GM23338 (cell line): ENCODE results near the gene NUP50. TPM values are rescaled to one million over a fixed set of nuclear protein-coding genes. Genes with fewer than 3 reads are reported as not detected.

ENCODE experiments used
- ATAC-seq: fragments of 200-7000 bp; cut with Tn5 transposase; 3 replicates; pipeline ENCODE4 v1.9.1; 2020
- DNase-seq: peaks from one replicate; pipeline ENCODE4 v3.0.0-alpha.2; 2015; ENCODE audit warnings: low spot score
- H2AFZ ChIP-seq: fragments of 200-600 bp; sonication (generic); 2 replicates; pipeline ENCODE4 v1.8.0; 2016; ENCODE audit warnings: antibody characterized with exemption, mild to moderate bottlenecking, moderate library complexity
- H3F3A ChIP-seq: fragments of 200-600 bp; sonication (generic); replicated peaks from 2 replicates; pipeline ENCODE4 v1.8.0; 2017; ENCODE audit warnings: antibody characterized with exemption, mixed run types, low read depth
- H3K27ac ChIP-seq: fragments of 200-600 bp; sonication (generic); 2 replicates; pipeline ENCODE4 v1.6.1; 2016; ENCODE audit warnings: low read depth
- H3K27me3 ChIP-seq: fragments of 200-600 bp; sonication (generic); 2 replicates; pipeline ENCODE4 v1.8.0; 2016; ENCODE audit warnings: mild to moderate bottlenecking, mixed run types, moderate library complexity; ENCODE audit not compliant: insufficient read depth
- H3K36me3 ChIP-seq: fragments of 200-600 bp; sonication (generic); 2 replicates; pipeline ENCODE4 v1.8.0; 2016; ENCODE audit warnings: mild to moderate bottlenecking; ENCODE audit not compliant: insufficient read depth
- H3K4me1 ChIP-seq: fragments of 200-600 bp; sonication (generic); 2 replicates; pipeline ENCODE4 v1.8.0; 2016; ENCODE audit warnings: mild to moderate bottlenecking, moderate library complexity; ENCODE audit not compliant: insufficient read depth
- H3K4me2 ChIP-seq: fragments of 200-600 bp; sonication (generic); 2 replicates; pipeline ENCODE4 v1.7.1; 2017; ENCODE audit warnings: mixed run types
- H3K4me3 ChIP-seq: fragments of 200-600 bp; sonication (generic); 2 replicates; pipeline ENCODE4 v1.6.1; 2016; ENCODE audit warnings: mixed run types
- H3K79me2 ChIP-seq: fragments of 200-600 bp; sonication (generic); replicated peaks from 2 replicates; pipeline ENCODE4 v1.8.0; 2017; ENCODE audit warnings: mild to moderate bottlenecking; ENCODE audit not compliant: insufficient read depth
- H3K9me2 ChIP-seq: fragments of 200-600 bp; sonication (generic); 2 replicates; pipeline ENCODE4 v1.8.0; 2017; ENCODE audit not compliant: insufficient read depth
- H4K20me1 ChIP-seq: fragments of 200-600 bp; sonication (generic); replicated peaks from 2 replicates; pipeline ENCODE4 v1.8.0; 2017; ENCODE audit warnings: mild to moderate bottlenecking; ENCODE audit not compliant: insufficient read depth
- H3K27ac Mint-ChIP-seq: 2 replicates; pipeline ENCODE4 v1.8.0; 2020; ENCODE audit warnings: inconsistent platforms, mild to moderate bottlenecking, moderate library complexity, mixed read lengths
- H3K27me3 Mint-ChIP-seq: 3 replicates; pipeline ENCODE4 v1.8.0; 2022; ENCODE audit warnings: low read depth, mild to moderate bottlenecking, moderate library complexity, mixed read lengths, inconsistent platforms; ENCODE audit not compliant: insufficient read depth, poor library complexity
- H3K36me3 Mint-ChIP-seq: 3 replicates; pipeline ENCODE4 v1.8.0; 2021; ENCODE audit warnings: low read depth, mild to moderate bottlenecking, inconsistent platforms, moderate library complexity, mixed read lengths
- H3K4me1 Mint-ChIP-seq: 3 replicates; pipeline ENCODE4 v1.8.0; 2020; ENCODE audit warnings: mild to moderate bottlenecking, inconsistent platforms, mixed read lengths
- H3K4me3 Mint-ChIP-seq: 3 replicates; pipeline ENCODE4 v1.8.0; 2021; ENCODE audit warnings: moderate library complexity, mild to moderate bottlenecking, inconsistent platforms, mixed read lengths
- H3K9me3 Mint-ChIP-seq: 3 replicates; pipeline ENCODE4 v1.8.0; 2020; ENCODE audit warnings: moderate library complexity, mild to moderate bottlenecking, inconsistent platforms, mixed read lengths
- CREB1 ChIP-seq: fragments of 250-450 bp; sonication (Bioruptor Pico); IDR thresholded peaks from 2 replicates; pipeline ENCODE4 v1.5.0; 2020; ENCODE audit warnings: low read depth, mild to moderate bottlenecking, moderate library complexity
- EZH2 ChIP-seq: fragments of 200-600 bp; sonication (generic); IDR thresholded peaks from one replicate; pipeline ENCODE4 v1.8.0; 2017; ENCODE audit warnings: antibody characterized with exemption, mild to moderate bottlenecking, low read depth; ENCODE audit not compliant: unreplicated experiment
- EZH2phosphoT487 ChIP-seq: fragments of 200-600 bp; sonication (generic); IDR thresholded peaks from one replicate; pipeline ENCODE4 v1.8.1; 2018; ENCODE audit warnings: antibody characterized with exemption; ENCODE audit not compliant: unreplicated experiment
- JUNB ChIP-seq: IDR thresholded peaks from one replicate; pipeline ENCODE4 v1.6.1; 2016; ENCODE audit warnings: antibody characterized with exemption; ENCODE audit not compliant: unreplicated experiment
- NANOG ChIP-seq: IDR thresholded peaks from 2 replicates; pipeline ENCODE4 v1.6.1; 2016; ENCODE audit warnings: antibody characterized with exemption, borderline replicate concordance
- POLR2AphosphoS5 ChIP-seq: IDR thresholded peaks from 2 replicates; pipeline ENCODE4 v1.6.1; 2016; ENCODE audit warnings: antibody characterized with exemption, low read depth
- STAT1 ChIP-seq: IDR thresholded peaks from one replicate; pipeline ENCODE4 v1.6.1; 2016; ENCODE audit warnings: antibody characterized with exemption; ENCODE audit not compliant: unreplicated experiment
- ZNF114 ChIP-seq: fragments of 250-450 bp; sonication (Bioruptor Pico); IDR thresholded peaks from 2 replicates; pipeline ENCODE4 v1.5.0; 2020; ENCODE audit warnings: mild to moderate bottlenecking, moderate library complexity
- ZNF331 ChIP-seq: fragments of 250-450 bp; sonication (Bioruptor Pico); IDR thresholded peaks from 2 replicates; pipeline ENCODE4 v1.5.0; 2020; ENCODE audit warnings: low read depth, mild to moderate bottlenecking, moderate library complexity
- polyA plus RNA-seq: library from polyadenylated mRNA; unstranded; fragments of >200 nt; fragmentation: Nextera tagmentation; extraction: Ambion mirVana; gene quantifications from 2 replicates; pipeline ENCODE4 v1.2.1, GENCODE V29; 2016
- total RNA-seq: library from RNA; depleted of rRNA; stranded (reverse); fragments of >200 nt; shearing (Covaris generic); gene quantifications from 2 replicates; pipeline ENCODE4 v1.2.3, GENCODE V29; 2014
- TF ChIP-seq, protein P1 (sequence below): IDR thresholded peaks from 2 replicates; pipeline ENCODE4 v1.6.1; 2016; ENCODE audit warnings: antibody characterized with exemption
- TF ChIP-seq, protein P2 (sequence below), 2 experiments: fragments of 200-600 bp in 1 of 2; sonication (generic) in 1 of 2; conservative IDR thresholded peaks; 2 replicates each; pipeline versions ENCODE4 v1.5.1 to v1.6.1; 2016 to 2017; ENCODE audit warnings: antibody characterized with exemption in 2 of 2, low read depth in 2 of 2, mild to moderate bottlenecking in 2 of 2, moderate library complexity in 1 of 2
- TF ChIP-seq, protein P3 (sequence below): IDR thresholded peaks from one replicate; pipeline ENCODE4 v1.6.1; 2018; ENCODE audit warnings: antibody characterized with exemption; ENCODE audit not compliant: unreplicated experiment
- TF ChIP-seq, protein P4 (sequence below): fragments of 250-450 bp; sonication (Bioruptor Pico); IDR thresholded peaks from 2 replicates; pipeline ENCODE4 v1.5.0; 2020; ENCODE audit warnings: mild to moderate bottlenecking, moderate library complexity

NUP50 gene
- total and polyA plus RNA-seq, 2 experiments from 2014 or later, result 45.9 to 96.6 TPM

DNA sequence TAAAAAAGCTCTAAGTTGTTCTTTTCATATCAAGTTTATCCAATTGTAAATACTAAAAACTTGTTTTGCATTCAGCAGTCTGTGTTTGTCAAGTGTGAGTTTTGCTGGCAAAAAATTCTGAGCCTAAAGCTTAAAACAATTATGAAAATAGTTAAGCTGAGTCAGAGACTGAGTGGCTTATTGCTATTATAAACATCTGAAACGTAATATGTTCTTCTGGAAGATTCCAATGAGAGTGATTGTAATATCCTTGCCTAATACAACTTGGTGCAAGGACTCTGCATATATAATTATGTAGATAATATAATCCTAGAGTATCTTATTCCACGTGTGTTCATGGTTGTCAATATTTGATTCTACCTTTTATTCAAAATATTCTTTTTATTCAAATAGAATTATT lies 14.1 kb upstream of the NUP50 start:
- no peak for DNase-seq
- no peaks in the 10 kb centered on the region for H3K36me3 ChIP-seq
- no peak overlapping the region for H3K4me3 ChIP-seq
- 0 out of 2 replicates have a peak, but pooled peaks cover 9% of the 10 kb centered on the region for H3F3A ChIP-seq
- no peaks in the 10 kb centered on the region for H3K27me3 ChIP-seq
- Mint-ChIP-seq H3K36me3 (0 out of 3 replicates have a peak, but pooled peaks cover 6% of the 10 kb centered on the region), H3K27ac (no peak overlapping the region), H3K4me1 (no peaks in the 10 kb centered on the region), H3K4me3 (no peak overlapping the region), H3K9me3 (no peaks in the 10 kb centered on the region; the same call in 2 of the 3 replicates), H3K27me3 (no peaks in the 10 kb centered on the region)
- TF ChIP-seq STAT1, result no peak
- TF ChIP-seq EZH2phosphoT487, result no peak
- no peak for TF ChIP-seq NANOG
- no peak for TF ChIP-seq POLR2AphosphoS5
- no peak for TF ChIP-seq JUNB
- no peak for TF ChIP-seq ZNF331
- TF ChIP-seq, protein P1, sequence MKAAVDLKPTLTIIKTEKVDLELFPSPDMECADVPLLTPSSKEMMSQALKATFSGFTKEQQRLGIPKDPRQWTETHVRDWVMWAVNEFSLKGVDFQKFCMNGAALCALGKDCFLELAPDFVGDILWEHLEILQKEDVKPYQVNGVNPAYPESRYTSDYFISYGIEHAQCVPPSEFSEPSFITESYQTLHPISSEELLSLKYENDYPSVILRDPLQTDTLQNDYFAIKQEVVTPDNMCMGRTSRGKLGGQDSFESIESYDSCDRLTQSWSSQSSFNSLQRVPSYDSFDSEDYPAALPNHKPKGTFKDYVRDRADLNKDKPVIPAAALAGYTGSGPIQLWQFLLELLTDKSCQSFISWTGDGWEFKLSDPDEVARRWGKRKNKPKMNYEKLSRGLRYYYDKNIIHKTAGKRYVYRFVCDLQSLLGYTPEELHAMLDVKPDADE, result no peak
- TF ChIP-seq CREB1 (CRISPR knock-in tag), result no peak
- TF ChIP-seq, protein P2, sequence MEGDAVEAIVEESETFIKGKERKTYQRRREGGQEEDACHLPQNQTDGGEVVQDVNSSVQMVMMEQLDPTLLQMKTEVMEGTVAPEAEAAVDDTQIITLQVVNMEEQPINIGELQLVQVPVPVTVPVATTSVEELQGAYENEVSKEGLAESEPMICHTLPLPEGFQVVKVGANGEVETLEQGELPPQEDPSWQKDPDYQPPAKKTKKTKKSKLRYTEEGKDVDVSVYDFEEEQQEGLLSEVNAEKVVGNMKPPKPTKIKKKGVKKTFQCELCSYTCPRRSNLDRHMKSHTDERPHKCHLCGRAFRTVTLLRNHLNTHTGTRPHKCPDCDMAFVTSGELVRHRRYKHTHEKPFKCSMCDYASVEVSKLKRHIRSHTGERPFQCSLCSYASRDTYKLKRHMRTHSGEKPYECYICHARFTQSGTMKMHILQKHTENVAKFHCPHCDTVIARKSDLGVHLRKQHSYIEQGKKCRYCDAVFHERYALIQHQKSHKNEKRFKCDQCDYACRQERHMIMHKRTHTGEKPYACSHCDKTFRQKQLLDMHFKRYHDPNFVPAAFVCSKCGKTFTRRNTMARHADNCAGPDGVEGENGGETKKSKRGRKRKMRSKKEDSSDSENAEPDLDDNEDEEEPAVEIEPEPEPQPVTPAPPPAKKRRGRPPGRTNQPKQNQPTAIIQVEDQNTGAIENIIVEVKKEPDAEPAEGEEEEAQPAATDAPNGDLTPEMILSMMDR (conservative IDR thresholded peaks at IDR 0.05; ENCODE audit: low read depth in 2 of 2), result no peak
- TF ChIP-seq, protein P3, sequence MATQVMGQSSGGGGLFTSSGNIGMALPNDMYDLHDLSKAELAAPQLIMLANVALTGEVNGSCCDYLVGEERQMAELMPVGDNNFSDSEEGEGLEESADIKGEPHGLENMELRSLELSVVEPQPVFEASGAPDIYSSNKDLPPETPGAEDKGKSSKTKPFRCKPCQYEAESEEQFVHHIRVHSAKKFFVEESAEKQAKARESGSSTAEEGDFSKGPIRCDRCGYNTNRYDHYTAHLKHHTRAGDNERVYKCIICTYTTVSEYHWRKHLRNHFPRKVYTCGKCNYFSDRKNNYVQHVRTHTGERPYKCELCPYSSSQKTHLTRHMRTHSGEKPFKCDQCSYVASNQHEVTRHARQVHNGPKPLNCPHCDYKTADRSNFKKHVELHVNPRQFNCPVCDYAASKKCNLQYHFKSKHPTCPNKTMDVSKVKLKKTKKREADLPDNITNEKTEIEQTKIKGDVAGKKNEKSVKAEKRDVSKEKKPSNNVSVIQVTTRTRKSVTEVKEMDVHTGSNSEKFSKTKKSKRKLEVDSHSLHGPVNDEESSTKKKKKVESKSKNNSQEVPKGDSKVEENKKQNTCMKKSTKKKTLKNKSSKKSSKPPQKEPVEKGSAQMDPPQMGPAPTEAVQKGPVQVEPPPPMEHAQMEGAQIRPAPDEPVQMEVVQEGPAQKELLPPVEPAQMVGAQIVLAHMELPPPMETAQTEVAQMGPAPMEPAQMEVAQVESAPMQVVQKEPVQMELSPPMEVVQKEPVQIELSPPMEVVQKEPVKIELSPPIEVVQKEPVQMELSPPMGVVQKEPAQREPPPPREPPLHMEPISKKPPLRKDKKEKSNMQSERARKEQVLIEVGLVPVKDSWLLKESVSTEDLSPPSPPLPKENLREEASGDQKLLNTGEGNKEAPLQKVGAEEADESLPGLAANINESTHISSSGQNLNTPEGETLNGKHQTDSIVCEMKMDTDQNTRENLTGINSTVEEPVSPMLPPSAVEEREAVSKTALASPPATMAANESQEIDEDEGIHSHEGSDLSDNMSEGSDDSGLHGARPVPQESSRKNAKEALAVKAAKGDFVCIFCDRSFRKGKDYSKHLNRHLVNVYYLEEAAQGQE, result no peak
- TF ChIP-seq, protein P4, sequence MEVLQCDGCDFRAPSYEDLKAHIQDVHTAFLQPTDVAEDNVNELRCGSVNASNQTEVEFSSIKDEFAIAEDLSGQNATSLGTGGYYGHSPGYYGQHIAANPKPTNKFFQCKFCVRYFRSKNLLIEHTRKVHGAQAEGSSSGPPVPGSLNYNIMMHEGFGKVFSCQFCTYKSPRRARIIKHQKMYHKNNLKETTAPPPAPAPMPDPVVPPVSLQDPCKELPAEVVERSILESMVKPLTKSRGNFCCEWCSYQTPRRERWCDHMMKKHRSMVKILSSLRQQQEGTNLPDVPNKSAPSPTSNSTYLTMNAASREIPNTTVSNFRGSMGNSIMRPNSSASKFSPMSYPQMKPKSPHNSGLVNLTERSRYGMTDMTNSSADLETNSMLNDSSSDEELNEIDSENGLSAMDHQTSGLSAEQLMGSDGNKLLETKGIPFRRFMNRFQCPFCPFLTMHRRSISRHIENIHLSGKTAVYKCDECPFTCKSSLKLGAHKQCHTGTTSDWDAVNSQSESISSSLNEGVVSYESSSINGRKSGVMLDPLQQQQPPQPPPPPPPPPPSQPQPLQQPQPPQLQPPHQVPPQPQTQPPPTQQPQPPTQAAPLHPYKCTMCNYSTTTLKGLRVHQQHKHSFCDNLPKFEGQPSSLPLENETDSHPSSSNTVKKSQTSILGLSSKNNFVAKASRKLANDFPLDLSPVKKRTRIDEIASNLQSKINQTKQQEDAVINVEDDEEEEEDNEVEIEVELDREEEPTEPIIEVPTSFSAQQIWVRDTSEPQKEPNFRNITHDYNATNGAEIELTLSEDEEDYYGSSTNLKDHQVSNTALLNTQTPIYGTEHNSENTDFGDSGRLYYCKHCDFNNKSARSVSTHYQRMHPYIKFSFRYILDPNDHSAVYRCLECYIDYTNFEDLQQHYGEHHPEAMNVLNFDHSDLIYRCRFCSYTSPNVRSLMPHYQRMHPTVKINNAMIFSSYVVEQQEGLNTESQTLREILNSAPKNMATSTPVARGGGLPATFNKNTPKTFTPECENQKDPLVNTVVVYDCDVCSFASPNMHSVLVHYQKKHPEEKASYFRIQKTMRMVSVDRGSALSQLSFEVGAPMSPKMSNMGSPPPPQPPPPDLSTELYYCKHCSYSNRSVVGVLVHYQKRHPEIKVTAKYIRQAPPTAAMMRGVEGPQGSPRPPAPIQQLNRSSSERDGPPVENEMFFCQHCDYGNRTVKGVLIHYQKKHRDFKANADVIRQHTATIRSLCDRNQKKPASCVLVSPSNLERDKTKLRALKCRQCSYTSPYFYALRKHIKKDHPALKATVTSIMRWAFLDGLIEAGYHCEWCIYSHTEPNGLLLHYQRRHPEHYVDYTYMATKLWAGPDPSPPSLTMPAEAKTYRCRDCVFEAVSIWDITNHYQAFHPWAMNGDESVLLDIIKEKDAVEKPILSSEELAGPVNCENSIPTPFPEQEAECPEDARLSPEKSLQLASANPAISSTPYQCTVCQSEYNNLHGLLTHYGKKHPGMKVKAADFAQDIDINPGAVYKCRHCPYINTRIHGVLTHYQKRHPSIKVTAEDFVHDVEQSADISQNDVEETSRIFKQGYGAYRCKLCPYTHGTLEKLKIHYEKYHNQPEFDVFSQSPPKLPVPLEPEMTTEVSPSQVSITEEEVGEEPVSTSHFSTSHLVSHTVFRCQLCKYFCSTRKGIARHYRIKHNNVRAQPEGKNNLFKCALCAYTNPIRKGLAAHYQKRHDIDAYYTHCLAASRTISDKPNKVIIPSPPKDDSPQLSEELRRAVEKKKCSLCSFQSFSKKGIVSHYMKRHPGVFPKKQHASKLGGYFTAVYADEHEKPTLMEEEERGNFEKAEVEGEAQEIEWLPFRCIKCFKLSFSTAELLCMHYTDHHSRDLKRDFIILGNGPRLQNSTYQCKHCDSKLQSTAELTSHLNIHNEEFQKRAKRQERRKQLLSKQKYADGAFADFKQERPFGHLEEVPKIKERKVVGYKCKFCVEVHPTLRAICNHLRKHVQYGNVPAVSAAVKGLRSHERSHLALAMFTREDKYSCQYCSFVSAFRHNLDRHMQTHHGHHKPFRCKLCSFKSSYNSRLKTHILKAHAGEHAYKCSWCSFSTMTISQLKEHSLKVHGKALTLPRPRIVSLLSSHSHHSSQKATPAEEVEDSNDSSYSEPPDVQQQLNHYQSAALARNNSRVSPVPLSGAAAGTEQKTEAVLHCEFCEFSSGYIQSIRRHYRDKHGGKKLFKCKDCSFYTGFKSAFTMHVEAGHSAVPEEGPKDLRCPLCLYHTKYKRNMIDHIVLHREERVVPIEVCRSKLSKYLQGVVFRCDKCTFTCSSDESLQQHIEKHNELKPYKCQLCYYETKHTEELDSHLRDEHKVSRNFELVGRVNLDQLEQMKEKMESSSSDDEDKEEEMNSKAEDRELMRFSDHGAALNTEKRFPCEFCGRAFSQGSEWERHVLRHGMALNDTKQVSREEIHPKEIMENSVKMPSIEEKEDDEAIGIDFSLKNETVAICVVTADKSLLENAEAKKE (CRISPR knock-in tag), result no peak
- no peak for TF ChIP-seq EZH2
- no peak for TF ChIP-seq ZNF114
- H3K9me2 ChIP-seq, result no peaks in the 10 kb centered on the region
- peaks cover 1% of the 10 kb centered on the region; the same call in 1 of the 2 replicates for H4K20me1 ChIP-seq
- H3K27ac ChIP-seq, result no peak overlapping the region
- no peaks in the 10 kb centered on the region for H3K4me1 ChIP-seq
- ATAC-seq, result no peak
- no peaks in the 10 kb centered on the region for H3K79me2 ChIP-seq
- no peak overlapping the region for H2AFZ ChIP-seq
- H3K4me2 ChIP-seq, result no peak overlapping the region
